Activated T-helper 17 cell treated with anti-CD3 and anti-CD28 coated beads, Interleukin-2, amount 50 U/mL, for 72 hours (primary cell): Measurements from ENCODE around the gene EXTL2. TPM values are rescaled to one million over a fixed set of nuclear protein-coding genes. Genes with fewer than 3 reads are reported as not detected.
A peak's percentile ranks its signal among the peaks of the same experiment; 100 is the strongest.
"Not testable (repeated sequence)": the region's sequence is repeated elsewhere in the genome, so short reads cannot be mapped to it uniquely, and the experiment has no call there.

Source experiments
- ATAC-seq: fragments of 150-1000 bp; cut with Tn5 transposase; replicated peaks from 2 replicates; pipeline ENCODE4 v1.10.0; 2021; ENCODE audit warnings: mild to moderate bottlenecking, moderate library complexity
- H3K27ac Mint-ChIP-seq: one replicate; pipeline ENCODE4 v1.8.0; 2022; ENCODE audit warnings: mixed read lengths
- H3K27me3 Mint-ChIP-seq: one replicate; pipeline ENCODE4 v1.8.0; 2022; ENCODE audit warnings: mixed read lengths
- H3K36me3 Mint-ChIP-seq: one replicate; pipeline ENCODE4 v1.8.0; 2022; ENCODE audit warnings: low read depth, mild to moderate bottlenecking, mixed read lengths
- H3K4me1 Mint-ChIP-seq: one replicate; pipeline ENCODE4 v1.8.0; 2022; ENCODE audit warnings: mixed read lengths
- H3K4me3 Mint-ChIP-seq: one replicate; pipeline ENCODE4 v1.8.0; 2022; ENCODE audit warnings: mild to moderate bottlenecking, mixed read lengths
- H3K9me3 Mint-ChIP-seq: one replicate; pipeline ENCODE4 v1.8.0; 2022; ENCODE audit warnings: mixed read lengths
- total RNA-seq, 2 donors: library from RNA; stranded (reverse); gene quantifications; one replicate each; pipeline ENCODE4 v1.2.3, GENCODE V29; 2022

Gene EXTL2
- total RNA-seq, 2 donors from 2014 or later, result 5.9 to 6.0 TPM

- peaks cover 11% of the 10 kb centered on the region for H3K4me1 Mint-ChIP-seq
- not testable (repeated sequence) for H3K27ac Mint-ChIP-seq, H3K27me3 Mint-ChIP-seq, H3K4me3 Mint-ChIP-seq, ATAC-seq, H3K9me3 Mint-ChIP-seq, H3K36me3 Mint-ChIP-seq
These were observed 4.7 kb downstream of the EXTL2 start for GRCh38 chr1:100889869-100890482.

DNA sequence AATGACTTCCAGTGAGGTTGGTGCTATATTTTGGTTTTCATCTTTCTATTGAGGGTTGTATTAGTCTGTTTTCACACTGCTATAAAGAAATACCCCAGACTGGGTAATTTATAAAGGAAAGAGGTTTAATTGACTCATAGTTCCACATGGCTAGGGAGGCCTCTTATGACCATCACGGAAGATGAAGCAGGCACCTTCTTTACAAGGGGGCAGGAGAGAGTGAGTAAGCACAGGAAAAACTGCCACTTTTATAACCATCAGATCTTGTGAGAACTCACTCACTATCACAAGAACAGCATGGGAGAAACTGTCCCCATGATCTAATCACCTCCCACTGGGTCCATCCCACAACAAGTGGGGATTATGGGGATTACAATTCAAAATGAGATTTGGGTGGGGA is 5.6 kb downstream of the EXTL2 start:
- not testable (repeated sequence) for H3K27ac Mint-ChIP-seq, H3K4me1 Mint-ChIP-seq, H3K36me3 Mint-ChIP-seq, H3K27me3 Mint-ChIP-seq, H3K9me3 Mint-ChIP-seq, H3K4me3 Mint-ChIP-seq
- peak; percentile 44 for ATAC-seq

DNA sequence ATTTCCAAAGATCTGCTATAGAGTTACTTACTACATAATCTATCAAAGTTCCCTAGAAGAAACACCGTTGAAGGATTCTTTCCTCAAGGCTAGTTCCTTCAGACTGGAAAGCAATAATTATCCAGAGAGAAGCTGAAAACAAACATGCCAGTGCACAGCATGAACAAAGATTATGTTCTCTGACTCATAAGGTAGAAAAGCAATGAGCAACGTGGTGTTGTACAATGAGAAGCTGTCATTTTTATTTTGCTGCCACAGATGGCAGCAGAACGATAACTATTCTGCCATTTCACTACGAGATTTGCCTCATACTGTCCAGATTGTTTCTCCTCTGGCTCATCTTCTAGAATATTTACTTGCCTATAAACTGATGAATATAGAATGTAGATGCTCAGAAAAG is 10.7 kb downstream of the EXTL2 start:
- Mint-ChIP-seq H3K27me3 (no peaks in the 10 kb centered on the region), H3K4me1 (no peaks in the 10 kb centered on the region), H3K36me3 (no peaks in the 10 kb centered on the region), H3K27ac (no peak overlapping the region), H3K4me3 (no peak overlapping the region), H3K9me3 (no peaks in the 10 kb centered on the region)
- ATAC-seq, result no peak

DNA sequence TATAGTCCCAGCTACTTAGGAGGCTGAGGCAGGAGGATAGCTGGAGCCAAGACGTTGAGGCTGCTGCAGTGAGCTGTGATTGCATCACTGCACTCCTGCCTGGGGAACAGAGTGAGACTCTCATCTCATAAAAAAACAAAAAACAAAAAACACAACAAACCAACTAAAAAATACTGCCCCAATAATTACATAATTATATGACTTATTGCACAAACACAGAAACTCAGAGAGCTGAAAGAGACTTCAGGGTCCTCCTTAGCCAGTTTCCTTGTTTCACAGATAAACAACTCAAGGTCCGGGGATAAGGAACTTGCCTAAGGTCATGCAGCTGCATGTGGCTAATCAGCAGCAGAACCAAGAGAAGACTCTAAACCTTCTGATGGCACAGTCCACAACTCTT is 11.9 kb downstream of the EXTL2 start:
- H3K4me3 Mint-ChIP-seq, result no peak overlapping the region

GRCh38 chr1:100881687-100882086 is 13.0 kb downstream of the EXTL2 start:
- no peaks in the 10 kb centered on the region for H3K36me3 Mint-ChIP-seq
- no peaks in the 10 kb centered on the region for H3K9me3 Mint-ChIP-seq
- ATAC-seq, result no peak
- H3K4me3 Mint-ChIP-seq, result no peak overlapping the region
- H3K27ac Mint-ChIP-seq, result no peak overlapping the region
- no peaks in the 10 kb centered on the region for H3K27me3 Mint-ChIP-seq
- no peaks in the 10 kb centered on the region for H3K4me1 Mint-ChIP-seq

More for the DNA sequence above, 11.9 kb downstream of the EXTL2 start:
- Mint-ChIP-seq H3K27me3 (no peaks in the 10 kb centered on the region), H3K4me1 (no peaks in the 10 kb centered on the region), H3K36me3 (no peaks in the 10 kb centered on the region), H3K9me3 (no peaks in the 10 kb centered on the region), H3K27ac (no peak overlapping the region)
- no peak for ATAC-seq

DNA sequence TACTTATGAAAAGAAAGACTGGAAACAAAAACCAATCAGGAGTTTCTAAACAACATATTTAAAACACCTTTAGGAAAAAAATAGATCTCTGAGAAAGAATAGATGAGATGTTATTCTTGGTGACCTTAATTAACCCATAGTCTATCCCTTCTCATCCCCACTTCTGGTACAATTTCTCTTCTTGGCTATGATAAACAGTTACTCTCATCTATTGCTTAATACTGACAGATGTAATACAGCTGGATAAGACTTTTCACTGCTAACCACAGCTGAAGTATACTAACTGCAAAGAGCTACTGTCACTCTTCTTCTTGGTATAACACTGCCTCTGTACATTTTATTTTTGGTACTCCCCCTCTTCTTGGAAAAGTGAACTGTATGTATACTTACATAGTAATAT is 15.2 kb downstream of the EXTL2 start:
- Mint-ChIP-seq H3K9me3 (no peaks in the 10 kb centered on the region), H3K4me3 (no peak overlapping the region), H3K36me3 (no peaks in the 10 kb centered on the region), H3K27me3 (peaks cover 3% of the 10 kb centered on the region), H3K4me1 (no peaks in the 10 kb centered on the region), H3K27ac (no peak overlapping the region)
- ATAC-seq, result no peak

DNA sequence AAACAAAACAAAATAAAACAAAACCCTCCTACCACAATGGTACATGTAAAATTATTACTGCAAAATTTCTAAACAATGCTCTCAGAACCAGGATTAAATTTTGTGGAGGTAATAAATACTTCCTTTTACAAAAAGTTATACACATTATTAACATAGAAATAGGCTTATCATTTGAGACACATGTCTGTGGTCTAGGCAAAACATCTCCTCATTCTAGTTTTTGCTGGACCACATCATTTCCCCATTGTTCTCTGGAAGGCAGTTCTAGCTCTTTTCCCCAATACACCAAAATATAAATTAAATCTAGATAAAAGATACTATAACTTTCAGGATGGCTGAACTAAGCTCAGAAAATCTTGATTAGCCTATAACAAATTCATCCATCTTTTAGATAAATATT is 18.4 kb downstream of the EXTL2 start:
- no peak for ATAC-seq
- Mint-ChIP-seq H3K9me3 (no peaks in the 10 kb centered on the region), H3K27me3 (peaks cover 3% of the 10 kb centered on the region), H3K4me3 (no peak overlapping the region), H3K36me3 (no peaks in the 10 kb centered on the region), H3K4me1 (no peaks in the 10 kb centered on the region), H3K27ac (no peak overlapping the region)

DNA sequence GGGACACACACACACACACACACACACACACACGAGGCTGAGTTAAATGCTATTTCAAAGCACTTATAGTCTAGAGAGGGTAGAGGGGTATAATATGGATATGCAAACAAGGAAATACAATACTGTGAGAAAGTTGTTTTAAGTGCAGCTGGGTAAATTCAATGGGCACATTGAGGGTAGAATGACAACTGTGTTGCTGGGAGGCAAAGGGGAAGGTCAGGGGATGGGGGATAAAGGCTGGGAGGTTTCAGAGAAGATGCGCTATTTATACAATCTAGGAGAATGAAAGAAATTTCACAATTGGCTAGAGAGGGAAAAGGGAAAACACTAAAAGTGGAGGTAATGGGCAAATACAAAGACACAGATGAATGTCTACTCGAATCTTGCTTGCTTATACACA is 19.4 kb downstream of the EXTL2 start:
- H3K27ac Mint-ChIP-seq, result peak overlapping the region; percentile 13
- no peak for ATAC-seq
- H3K36me3 Mint-ChIP-seq, result no peaks in the 10 kb centered on the region

GRCh38 chr1:100874433-100874832 is 20.2 kb downstream of the EXTL2 start:
- no peaks in the 10 kb centered on the region for H3K9me3 Mint-ChIP-seq
- no peaks in the 10 kb centered on the region for H3K36me3 Mint-ChIP-seq
- ATAC-seq, result no peak
- no peaks in the 10 kb centered on the region for H3K4me1 Mint-ChIP-seq
- H3K27me3 Mint-ChIP-seq, result peaks cover 3% of the 10 kb centered on the region
- no peak overlapping the region for H3K27ac Mint-ChIP-seq
- H3K4me3 Mint-ChIP-seq, result no peak overlapping the region

More for the DNA sequence above, 19.4 kb downstream of the EXTL2 start:
- Mint-ChIP-seq H3K4me1 (no peaks in the 10 kb centered on the region), H3K27me3 (peaks cover 3% of the 10 kb centered on the region), H3K4me3 (no peak overlapping the region), H3K9me3 (no peaks in the 10 kb centered on the region)

- H3K27ac Mint-ChIP-seq, result no peak overlapping the region
- H3K4me1 Mint-ChIP-seq, result no peaks in the 10 kb centered on the region
- H3K4me3 Mint-ChIP-seq, result no peak overlapping the region
- no peak for ATAC-seq
- no peaks in the 10 kb centered on the region for H3K36me3 Mint-ChIP-seq
- no peaks in the 10 kb centered on the region for H3K9me3 Mint-ChIP-seq
- peaks cover 1% of the 10 kb centered on the region for H3K27me3 Mint-ChIP-seq
These were observed 24.6 kb downstream of the EXTL2 start for GRCh38 chr1:100869996-100870395.

DNA sequence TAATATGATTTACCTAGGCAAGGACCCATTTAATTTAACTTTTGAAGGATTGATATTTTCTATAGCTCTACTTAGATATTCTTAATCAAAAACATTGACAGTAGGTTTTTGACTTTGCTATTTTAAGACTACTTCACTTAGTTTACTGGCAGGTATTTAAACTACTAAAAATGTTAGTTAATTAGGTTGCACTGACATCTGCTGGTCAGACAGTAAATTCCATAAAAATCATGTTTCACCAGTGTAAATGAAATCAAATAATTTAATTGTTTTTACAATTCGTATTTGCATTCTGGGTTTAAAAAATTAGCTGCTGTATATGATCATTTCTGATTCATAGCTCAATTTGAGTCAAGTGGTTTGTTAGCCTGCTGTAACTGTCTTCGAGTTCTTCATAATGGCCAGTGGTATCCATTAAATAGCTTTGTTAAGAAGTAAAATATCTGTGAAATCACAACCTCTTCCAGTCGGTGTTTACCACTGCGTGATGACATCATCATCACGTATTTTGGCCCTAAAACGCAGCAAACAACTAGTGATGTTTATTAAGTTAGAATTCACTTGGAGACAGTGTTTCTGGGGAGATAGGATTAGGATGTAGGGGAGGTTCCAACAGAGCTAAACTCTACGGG is 26.2 kb downstream of the EXTL2 start:
- no peak for ATAC-seq
- H3K27ac Mint-ChIP-seq, result no peak overlapping the region
- no peaks in the 10 kb centered on the region for H3K4me1 Mint-ChIP-seq
- H3K4me3 Mint-ChIP-seq, result no peak overlapping the region
- no peaks in the 10 kb centered on the region for H3K27me3 Mint-ChIP-seq
- H3K36me3 Mint-ChIP-seq, result no peaks in the 10 kb centered on the region
- H3K9me3 Mint-ChIP-seq, result no peaks in the 10 kb centered on the region

- Mint-ChIP-seq H3K9me3 (no peaks in the 10 kb centered on the region), H3K27ac (no peak overlapping the region), H3K36me3 (no peaks in the 10 kb centered on the region), H3K27me3 (no peaks in the 10 kb centered on the region), H3K4me1 (no peaks in the 10 kb centered on the region), H3K4me3 (no peak overlapping the region)
- no peak for ATAC-seq
These were observed 27.8 kb downstream of the EXTL2 start for GRCh38 chr1:100866901-100867206.

DNA sequence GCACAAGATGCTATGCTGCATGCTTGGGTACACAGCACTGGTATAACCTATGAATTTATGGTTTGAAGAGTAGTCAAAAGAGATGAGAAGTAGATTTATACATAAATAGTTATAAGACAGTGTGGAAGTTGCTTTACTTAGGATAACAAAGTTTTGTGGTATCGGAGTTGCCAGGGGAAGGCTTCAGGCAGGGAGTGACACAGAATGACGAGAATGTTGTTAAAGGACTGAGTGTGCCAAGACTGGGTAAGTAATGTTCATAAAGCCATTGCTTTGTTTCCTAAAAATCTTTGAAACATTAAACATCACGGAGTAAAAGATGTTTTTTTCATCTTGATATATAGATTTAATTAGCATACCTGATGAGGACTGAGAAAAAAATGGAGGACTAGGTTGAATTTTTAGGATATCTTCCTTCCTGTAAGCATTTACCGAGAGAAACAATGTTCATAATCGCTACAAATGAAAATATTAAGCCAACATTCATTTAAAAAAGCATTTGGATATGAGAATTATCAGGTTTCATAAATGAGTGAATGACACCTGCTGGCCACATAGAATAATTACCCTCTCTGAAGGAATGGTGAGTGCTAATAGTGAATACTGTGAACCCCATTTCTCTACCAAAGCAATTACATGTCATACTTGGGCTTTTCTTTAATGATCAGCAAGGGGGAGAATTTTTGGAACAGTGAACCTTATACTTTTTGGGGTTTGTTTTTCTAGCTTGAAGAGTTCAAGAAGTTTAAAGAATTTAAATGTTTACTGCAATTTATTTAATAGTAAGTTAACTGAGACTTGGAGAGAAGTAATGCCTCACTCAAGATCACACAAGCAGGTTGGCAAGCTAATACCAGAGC is 28.4 kb downstream of the EXTL2 start:
- ATAC-seq, result no peak
- H3K4me3 Mint-ChIP-seq, result no peak overlapping the region
- H3K36me3 Mint-ChIP-seq, result no peaks in the 10 kb centered on the region
- no peaks in the 10 kb centered on the region for H3K4me1 Mint-ChIP-seq
- no peak overlapping the region for H3K27ac Mint-ChIP-seq
- no peaks in the 10 kb centered on the region for H3K9me3 Mint-ChIP-seq
- H3K27me3 Mint-ChIP-seq, result no peaks in the 10 kb centered on the region

GRCh38 chr1:100862591-100862990 is 32.1 kb downstream of the EXTL2 start:
- Mint-ChIP-seq H3K4me3 (no peak overlapping the region), H3K27ac (no peak overlapping the region), H3K9me3 (no peaks in the 10 kb centered on the region), H3K4me1 (no peaks in the 10 kb centered on the region), H3K27me3 (peaks cover 3% of the 10 kb centered on the region), H3K36me3 (no peaks in the 10 kb centered on the region)
- no peak for ATAC-seq

DNA sequence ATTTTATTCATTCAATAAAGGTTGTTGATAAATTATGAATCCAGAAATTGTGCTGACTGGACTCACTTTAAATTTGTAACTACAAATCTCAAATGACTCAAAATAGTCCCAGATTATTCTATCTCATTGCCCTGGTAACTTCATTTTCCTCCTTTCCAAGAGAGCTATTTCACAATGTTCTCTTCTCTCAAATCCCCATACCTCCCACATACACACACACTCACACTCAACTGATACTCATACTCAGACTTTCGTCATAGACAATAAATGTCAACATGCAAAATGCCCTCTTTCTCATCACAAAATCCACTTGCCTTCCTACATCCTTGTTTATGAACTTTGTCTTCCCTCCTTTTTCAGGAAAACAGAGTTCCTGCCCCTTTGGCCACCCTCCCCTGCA is 33.3 kb downstream of the EXTL2 start:
- H3K4me1 Mint-ChIP-seq, result no peaks in the 10 kb centered on the region
- peaks cover 3% of the 10 kb centered on the region for H3K27me3 Mint-ChIP-seq
- no peaks in the 10 kb centered on the region for H3K36me3 Mint-ChIP-seq
- no peak overlapping the region for H3K27ac Mint-ChIP-seq
- H3K9me3 Mint-ChIP-seq, result no peaks in the 10 kb centered on the region
- H3K4me3 Mint-ChIP-seq, result no peak overlapping the region
- no peak for ATAC-seq
